ENCODE results near the gene DCP1A.

DNA sequence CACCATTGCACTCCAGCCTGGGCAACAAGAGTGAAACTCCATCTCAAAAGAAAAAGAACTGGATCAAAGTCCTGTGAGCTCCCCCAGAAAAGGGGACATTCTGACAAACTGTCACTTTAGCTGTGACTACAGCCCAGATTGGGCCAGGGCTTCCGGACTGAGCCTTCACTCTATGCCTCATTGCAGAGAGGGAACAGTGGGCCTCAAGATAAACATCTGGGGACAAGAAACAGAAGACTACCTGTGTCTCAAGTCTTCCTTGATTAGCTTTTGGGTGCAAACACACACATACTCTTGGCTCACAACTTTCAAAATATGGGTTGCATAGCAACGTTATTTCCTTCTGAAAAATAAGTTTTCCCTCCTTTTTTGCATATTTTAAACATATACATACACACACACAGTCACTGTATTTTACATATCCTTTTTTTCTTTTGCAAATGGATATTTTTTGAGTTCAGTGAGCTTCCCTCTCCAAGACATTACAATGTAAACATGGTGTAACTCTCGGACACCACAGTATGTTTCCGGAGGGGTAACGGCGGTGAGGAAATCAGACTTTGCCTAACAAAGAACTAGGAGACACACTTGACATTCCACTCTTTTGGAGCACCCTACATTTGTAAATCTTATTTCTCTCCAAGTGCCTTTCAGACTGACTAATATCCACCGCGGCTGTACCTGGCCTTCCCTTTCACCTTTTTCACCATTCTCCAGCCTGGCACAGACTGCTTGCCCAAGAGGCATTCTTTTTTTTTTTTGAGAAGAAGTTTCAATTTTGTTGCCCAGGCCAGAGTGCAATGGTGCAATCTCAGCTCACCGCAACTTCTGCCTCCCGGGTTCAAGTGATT is 95.0 kb downstream of the DCP1A start:
- TF ChIP-seq, protein P1, sequence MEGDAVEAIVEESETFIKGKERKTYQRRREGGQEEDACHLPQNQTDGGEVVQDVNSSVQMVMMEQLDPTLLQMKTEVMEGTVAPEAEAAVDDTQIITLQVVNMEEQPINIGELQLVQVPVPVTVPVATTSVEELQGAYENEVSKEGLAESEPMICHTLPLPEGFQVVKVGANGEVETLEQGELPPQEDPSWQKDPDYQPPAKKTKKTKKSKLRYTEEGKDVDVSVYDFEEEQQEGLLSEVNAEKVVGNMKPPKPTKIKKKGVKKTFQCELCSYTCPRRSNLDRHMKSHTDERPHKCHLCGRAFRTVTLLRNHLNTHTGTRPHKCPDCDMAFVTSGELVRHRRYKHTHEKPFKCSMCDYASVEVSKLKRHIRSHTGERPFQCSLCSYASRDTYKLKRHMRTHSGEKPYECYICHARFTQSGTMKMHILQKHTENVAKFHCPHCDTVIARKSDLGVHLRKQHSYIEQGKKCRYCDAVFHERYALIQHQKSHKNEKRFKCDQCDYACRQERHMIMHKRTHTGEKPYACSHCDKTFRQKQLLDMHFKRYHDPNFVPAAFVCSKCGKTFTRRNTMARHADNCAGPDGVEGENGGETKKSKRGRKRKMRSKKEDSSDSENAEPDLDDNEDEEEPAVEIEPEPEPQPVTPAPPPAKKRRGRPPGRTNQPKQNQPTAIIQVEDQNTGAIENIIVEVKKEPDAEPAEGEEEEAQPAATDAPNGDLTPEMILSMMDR (IDR thresholded peaks at IDR 0.05; ENCODE audit: low read length): no peak
- TF ChIP-seq EZH2 (IDR thresholded peaks at IDR 0.05; ENCODE audit: borderline replicate concordance, low read length): no peak

Measured in OCI-LY1 (cell line).